GM21717 (cell line): ENCODE data around the gene SLX1B.
"Not testable (repeated sequence)": the region's sequence is repeated elsewhere in the genome, so short reads cannot be mapped to it uniquely, and the experiment has no call there.

ENCODE experiments used
- ATAC-seq: cut with Tn5 transposase; IDR thresholded peaks from one replicate; pipeline ENCODE4 v1.9.1; 2021; ENCODE audit warnings: mild to moderate bottlenecking, moderate library complexity; ENCODE audit not compliant: unreplicated experiment

SLX1B gene

DNA sequence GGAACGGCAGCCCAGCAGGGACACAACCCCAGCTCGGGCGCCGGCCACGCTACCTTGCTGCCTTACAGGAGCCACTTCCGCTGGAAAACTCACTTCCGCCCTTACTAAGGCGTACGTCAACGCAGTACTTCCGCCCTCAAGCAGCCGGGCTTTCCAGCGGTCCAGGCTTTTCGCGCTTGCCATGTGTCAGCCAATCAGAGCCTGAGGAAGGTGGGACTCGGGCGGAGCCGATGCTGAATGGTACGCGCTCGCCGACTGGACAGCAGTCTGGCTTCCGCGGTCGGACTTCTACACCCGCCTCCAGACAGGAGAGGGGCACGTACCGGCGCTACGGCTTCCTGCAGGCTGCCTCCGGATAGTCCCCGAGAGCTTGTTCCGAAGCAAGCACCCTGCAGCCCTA is at the start of gene SLX1B, which contains the start of gene BOLA2:
Gene SLX1B (plus strand): TSS at position 265 of the 400 bp plus-strand sequence.
Gene BOLA2 (minus strand): TSS at position 83 of the 400 bp plus-strand sequence. CDS start 98 bp downstream, outside the sequence.
- ATAC-seq = peak; percentile 82

GRCh38 chr16:29405249-29405648 is 49.1 kb upstream of the SLX1B start:
- not testable (repeated sequence) for ATAC-seq

GRCh38 chr16:29423587-29423986 is 30.7 kb upstream of the SLX1B start:
- not testable (repeated sequence) for ATAC-seq

DNA sequence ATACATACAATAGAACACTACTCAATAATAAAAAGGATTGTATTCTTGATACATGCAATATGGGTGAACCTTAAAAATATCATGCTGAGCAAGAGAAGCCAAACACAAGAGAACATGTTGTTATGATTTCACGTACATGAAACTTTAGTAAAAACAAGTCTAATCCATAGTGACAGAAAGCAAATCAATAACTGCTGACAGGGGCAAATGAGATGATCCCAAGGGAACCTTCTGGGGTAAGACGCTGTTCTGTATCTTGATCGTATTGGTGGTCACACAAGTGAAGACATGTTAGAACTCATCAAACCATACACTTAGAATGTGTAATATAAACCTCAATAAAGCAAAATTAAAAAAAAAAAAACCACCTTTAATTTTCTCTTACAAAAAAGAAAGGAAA is 28.9 kb upstream of the SLX1B start:
- ATAC-seq = not testable (repeated sequence)

DNA sequence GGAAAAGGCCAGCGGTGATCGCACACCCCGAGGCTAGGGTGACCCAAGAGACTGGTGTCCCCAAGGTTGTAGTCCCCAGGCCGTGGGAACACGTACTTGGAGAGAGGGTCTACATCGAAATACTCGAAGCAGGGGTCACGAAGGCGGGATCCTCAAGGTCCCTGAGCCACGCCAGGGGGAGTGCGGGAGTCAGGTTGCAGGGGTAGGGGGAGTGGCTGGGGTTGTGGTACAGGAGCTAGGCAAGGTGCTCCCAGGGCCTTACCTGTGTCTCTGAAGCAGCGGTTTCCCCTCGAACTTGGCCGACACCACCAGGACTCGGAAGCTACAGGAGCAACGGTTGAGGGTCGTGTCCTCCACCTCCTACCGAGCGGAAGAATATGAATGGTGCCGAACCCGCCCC is 579 bp upstream of the SLX1B start:
- peak; percentile 17 for ATAC-seq

GRCh38 chr16:29454828-29455227 is 495 bp downstream of the SLX1B start:
- peak; percentile 55 for ATAC-seq

DNA sequence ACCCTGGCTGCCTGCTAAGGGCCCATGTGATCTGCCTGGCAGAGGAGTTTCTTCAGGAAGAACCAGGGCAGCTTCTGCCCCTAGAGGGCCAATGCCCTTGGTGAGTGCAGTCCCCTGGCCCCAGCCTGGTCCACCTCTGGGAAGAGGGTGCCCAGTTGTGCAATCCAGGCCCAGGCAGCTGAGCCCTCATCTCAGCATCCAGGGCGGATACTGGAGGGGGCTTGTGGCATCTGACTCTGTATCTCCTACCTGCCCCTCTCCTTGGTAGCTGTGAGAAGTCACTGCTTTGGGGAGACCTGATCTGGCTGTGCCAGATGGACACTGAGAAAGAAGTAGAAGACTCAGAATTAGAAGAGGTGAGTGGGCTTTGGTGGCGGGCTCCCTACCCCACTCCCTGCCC is 3.3 kb downstream of the SLX1B start:
- not testable (repeated sequence) for ATAC-seq

GRCh38 chr16:29459706-29460646 is 5.6 kb downstream of the SLX1B start, which contains the start of gene SULT1A4:
Gene SULT1A4 (plus strand): TSS chr16:29459913. CDS start chr16:29461386, 1,473 bp downstream.
- not testable (repeated sequence) for ATAC-seq

GRCh38 chr16:29460647-29461030 is 6.3 kb downstream of the SLX1B start:
- not testable (repeated sequence) for ATAC-seq

DNA sequence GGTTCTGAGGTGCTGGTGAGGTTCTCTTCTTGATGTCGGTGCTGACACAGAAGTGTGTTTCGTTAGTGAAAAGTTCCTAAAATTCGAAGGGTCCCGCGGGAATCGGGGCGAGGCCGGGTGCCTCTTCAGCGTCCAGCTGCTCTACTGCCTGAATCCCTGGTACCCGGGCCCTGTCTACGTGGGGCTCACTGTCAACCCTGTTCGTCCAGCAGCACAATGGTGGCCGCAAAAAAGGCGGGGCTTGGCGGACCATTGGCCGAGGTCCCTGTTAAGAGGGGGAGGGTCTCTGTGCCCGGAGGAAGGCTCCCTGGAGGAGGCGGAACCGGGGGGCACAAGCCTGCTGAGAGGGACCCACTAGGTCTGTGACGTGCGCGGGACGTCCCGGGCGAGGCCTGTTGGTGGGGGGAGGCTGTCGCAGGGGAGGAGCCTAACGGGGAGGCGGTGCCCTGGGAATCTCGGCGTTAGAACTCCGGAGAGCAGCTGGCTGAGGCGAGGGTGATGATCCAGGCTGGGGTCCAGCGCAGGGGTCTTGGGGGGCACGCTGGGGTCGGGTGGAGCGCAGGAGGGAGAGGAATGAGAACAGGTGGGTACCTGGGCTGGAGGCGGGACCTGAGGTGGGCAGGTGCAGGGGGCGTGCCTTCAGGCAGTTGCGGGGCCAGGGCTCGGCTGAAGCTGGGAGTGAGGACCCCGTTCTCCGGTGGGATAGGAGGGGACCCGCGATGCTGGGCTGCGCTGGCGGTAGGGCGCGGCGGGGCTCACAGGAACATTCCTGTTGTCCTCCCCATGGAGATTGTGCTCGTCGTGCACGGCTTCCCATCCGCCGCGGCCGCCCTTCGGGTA is 11.9 kb downstream of the SLX1B start:
- ATAC-seq = not testable (repeated sequence)

- ATAC-seq = not testable (repeated sequence)
Observed at GRCh38 chr16:29466904-29467303, 12.6 kb downstream of the SLX1B start.

GRCh38 chr16:29467654-29468366 is 13.5 kb downstream of the SLX1B start:
- not testable (repeated sequence) for ATAC-seq

DNA sequence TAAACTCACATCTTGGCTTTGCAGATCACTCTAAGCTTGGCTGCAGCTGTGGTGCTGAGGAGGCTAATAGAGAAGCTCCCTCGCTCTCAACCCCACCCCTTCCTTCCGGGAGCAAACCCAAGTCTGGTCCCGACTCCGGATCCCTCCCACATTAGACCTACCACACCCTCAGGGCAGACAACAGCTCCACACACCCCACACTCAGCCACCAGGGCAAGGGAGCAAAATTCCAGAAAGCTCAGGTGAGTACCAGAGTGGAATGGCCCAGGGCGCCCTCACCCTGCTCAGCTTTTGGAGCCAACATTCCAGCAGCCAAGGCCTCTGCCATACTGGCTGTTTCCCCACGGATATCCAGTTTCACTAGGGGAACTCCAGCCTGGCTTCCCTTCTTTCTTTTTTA is 15.3 kb downstream of the SLX1B start:
- not testable (repeated sequence) for ATAC-seq

GRCh38 chr16:29472065-29472464 is 17.7 kb downstream of the SLX1B start:
- not testable (repeated sequence) for ATAC-seq

- ATAC-seq = not testable (repeated sequence)
Observed at GRCh38 chr16:29482276-29482675, 27.9 kb downstream of the SLX1B start.

- ATAC-seq = not testable (repeated sequence)
Observed at GRCh38 chr16:29506308-29506707, 52.0 kb downstream of the SLX1B start, which contains the start of gene NPIPB12. Gene NPIPB12 (minus strand): TSS chr16:29506408.
